Uterus (tissue), 2 donors: ENCODE data around the gene RMI2.

Source experiments
- POLR2A ChIP-seq, 2 donors: fragments of 450-650 bp; IDR thresholded peaks; one replicate each; pipeline ENCODE4 v1.6.1; 2016; ENCODE audit warnings: antibody characterized with exemption in 2 of 2, mild to moderate bottlenecking in 1 of 2, moderate library complexity in 1 of 2
- TF ChIP-seq, protein P1 (sequence below), 4 experiments: fragments of 200-600 bp in 2 of 4; fragments of 450-650 bp in 2 of 4; sonication (generic) in 2 of 4; IDR thresholded peaks; one replicate each; pipeline ENCODE4 v1.5.1; 2016 to 2019; ENCODE audit warnings: antibody characterized with exemption in 4 of 4, mild to moderate bottlenecking in 2 of 4, moderate library complexity in 1 of 4

GRCh38 chr16:11299865-11300559 is 45.2 kb upstream of the RMI2 start:
- TF ChIP-seq POLR2A (IDR thresholded peaks at IDR 0.05) = no peak
- TF ChIP-seq, protein P1, sequence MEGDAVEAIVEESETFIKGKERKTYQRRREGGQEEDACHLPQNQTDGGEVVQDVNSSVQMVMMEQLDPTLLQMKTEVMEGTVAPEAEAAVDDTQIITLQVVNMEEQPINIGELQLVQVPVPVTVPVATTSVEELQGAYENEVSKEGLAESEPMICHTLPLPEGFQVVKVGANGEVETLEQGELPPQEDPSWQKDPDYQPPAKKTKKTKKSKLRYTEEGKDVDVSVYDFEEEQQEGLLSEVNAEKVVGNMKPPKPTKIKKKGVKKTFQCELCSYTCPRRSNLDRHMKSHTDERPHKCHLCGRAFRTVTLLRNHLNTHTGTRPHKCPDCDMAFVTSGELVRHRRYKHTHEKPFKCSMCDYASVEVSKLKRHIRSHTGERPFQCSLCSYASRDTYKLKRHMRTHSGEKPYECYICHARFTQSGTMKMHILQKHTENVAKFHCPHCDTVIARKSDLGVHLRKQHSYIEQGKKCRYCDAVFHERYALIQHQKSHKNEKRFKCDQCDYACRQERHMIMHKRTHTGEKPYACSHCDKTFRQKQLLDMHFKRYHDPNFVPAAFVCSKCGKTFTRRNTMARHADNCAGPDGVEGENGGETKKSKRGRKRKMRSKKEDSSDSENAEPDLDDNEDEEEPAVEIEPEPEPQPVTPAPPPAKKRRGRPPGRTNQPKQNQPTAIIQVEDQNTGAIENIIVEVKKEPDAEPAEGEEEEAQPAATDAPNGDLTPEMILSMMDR (IDR thresholded peaks at IDR 0.05) = no peak
